ENCODE data around the gene EPX. TPM values are rescaled to one million over a fixed set of nuclear protein-coding genes. Genes with fewer than 3 reads are reported as not detected.
A peak's percentile ranks its signal among the peaks of the same experiment; 100 is the strongest.
"Not testable (repeated sequence)": the region's sequence is repeated elsewhere in the genome, so short reads cannot be mapped to it uniquely, and the experiment has no call there.

Gene EPX, protein sequence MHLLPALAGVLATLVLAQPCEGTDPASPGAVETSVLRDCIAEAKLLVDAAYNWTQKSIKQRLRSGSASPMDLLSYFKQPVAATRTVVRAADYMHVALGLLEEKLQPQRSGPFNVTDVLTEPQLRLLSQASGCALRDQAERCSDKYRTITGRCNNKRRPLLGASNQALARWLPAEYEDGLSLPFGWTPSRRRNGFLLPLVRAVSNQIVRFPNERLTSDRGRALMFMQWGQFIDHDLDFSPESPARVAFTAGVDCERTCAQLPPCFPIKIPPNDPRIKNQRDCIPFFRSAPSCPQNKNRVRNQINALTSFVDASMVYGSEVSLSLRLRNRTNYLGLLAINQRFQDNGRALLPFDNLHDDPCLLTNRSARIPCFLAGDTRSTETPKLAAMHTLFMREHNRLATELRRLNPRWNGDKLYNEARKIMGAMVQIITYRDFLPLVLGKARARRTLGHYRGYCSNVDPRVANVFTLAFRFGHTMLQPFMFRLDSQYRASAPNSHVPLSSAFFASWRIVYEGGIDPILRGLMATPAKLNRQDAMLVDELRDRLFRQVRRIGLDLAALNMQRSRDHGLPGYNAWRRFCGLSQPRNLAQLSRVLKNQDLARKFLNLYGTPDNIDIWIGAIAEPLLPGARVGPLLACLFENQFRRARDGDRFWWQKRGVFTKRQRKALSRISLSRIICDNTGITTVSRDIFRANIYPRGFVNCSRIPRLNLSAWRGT
- total RNA-seq (not detected), polyA plus RNA-seq (not detected)

DNA sequence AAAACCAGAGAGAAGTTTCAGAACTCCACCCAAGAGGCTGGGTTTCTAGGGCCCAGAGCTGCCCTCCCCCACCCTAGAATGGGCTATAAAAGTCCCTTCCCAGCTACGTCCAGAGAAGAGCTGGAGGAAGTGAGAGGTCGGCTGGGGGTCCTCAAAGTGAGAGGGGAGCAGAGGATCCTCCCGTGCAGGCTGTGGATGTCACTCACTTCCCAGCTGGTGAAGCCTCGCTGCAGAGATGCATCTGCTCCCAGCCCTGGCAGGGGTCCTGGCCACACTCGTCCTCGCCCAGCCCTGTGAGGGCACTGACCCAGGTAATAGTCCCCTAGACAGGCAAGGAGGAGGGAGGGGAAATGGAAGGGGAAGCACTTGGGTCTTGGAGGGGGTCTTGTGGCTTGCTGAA lies at the start of gene EPX:
EPX (plus strand) TSS at position 115 of the 400 bp plus-strand sequence; CDS start at position 236, 121 bp downstream.
- H3K4me1 ChIP-seq (ENCODE audit: insufficient read depth, low read length): no peaks in the 10 kb centered on the region
- no peak for DNase-seq
- Mint-ChIP-seq H3K4me3 (no peak within 1 kb of the TSS), H3K36me3 (no peaks in the 10 kb centered on the region), H3K4me1 (no peaks in the 10 kb centered on the region), H3K27ac (peak within 1 kb of the TSS in 1 of 8 donors; percentile 60), H3K9me3 (no peaks in the 10 kb centered on the region), H3K27me3 (peaks cover 14 to 40% of the 10 kb centered on the region in 2 donors)
- H3K36me3 ChIP-seq (ENCODE audit: insufficient read depth, low read length): no peaks in the 10 kb centered on the region
- no peak within 1 kb of the TSS for H3K27ac ChIP-seq (ENCODE audit: low read depth, low read length)
- ChIA-PET POLR2A (no interaction called here), CTCF (interaction anchor here (2.8 kb wide), 1 partner anchor 8 kb away, joined by 9 read pairs; no protein-coding TSS in a partner anchor)
- H3K9me3 ChIP-seq (ENCODE audit: low read length): no peaks in the 10 kb centered on the region
- H3K27me3 ChIP-seq (ENCODE audit: insufficient read depth, low read length, poor library complexity, severe bottlenecking): no peaks in the 10 kb centered on the region
- no peak within 1 kb of the TSS for H3K4me3 ChIP-seq (ENCODE audit: low read length)

DNA sequence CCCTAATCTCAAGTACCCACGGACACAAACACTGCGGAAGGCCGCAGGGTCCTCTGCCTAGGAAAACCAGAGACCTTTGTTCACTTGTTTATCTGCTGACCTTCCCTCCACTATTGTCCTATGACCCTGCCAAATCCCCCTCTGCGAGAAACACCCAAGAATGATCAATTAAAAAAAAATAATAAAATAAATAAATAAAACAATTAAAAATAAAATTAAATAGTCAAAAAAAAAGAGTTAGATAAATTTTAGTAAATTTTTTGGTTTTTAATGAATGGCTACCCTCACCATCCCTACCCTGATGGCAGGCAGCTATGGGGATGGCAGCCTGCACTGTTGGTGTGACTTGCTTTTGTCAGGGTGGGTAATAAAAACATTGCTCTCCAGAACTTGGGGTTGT lies 49.2 kb upstream of the EPX start:
- H3K36me3 ChIP-seq (ENCODE audit: insufficient read depth, low read length); H3K27me3 Mint-ChIP-seq; H3K4me3 ChIP-seq (ENCODE audit: low read length); H3K4me3 Mint-ChIP-seq; CTCF ChIA-PET; H3K27ac ChIP-seq (ENCODE audit: low read depth, low read length); POLR2A ChIA-PET; DNase-seq; H3K27ac Mint-ChIP-seq; H3K27me3 ChIP-seq (ENCODE audit: insufficient read depth, low read length, poor library complexity, severe bottlenecking); H3K4me1 ChIP-seq (ENCODE audit: insufficient read depth, low read length): not testable (repeated sequence)
- H3K36me3 Mint-ChIP-seq: peaks cover 6 to 47% (median 21%) of the 10 kb centered on the region in 3 donors
- H3K4me1 Mint-ChIP-seq: peaks cover 2 to 12% (median 4%) of the 10 kb centered on the region in 3 donors
- peaks cover 32 to 43% (median 37%) of the 10 kb centered on the region in 5 donors for H3K9me3 Mint-ChIP-seq
- H3K9me3 ChIP-seq (ENCODE audit: low read length): peaks cover 15% of the 10 kb centered on the region

DNA sequence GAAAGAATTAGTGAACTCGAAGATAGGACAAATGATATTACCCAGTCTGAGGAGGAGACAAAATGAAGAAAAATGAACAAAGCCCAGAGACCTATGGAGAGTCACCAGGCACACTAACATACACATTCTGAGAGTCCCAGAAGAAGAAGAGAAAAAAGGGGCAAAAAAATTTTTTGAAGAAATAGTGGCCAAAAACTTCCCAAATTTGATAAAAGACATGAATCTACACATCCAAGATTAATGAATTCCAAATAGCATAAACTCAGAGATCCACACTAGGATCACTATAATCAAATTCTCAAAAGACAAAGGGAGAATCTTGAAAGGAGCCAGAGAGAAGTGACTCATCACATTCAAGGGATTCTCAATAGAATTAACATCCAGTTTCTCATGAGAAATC lies 47.7 kb upstream of the EPX start:
- Mint-ChIP-seq H3K27ac (peak overlapping the region in 1 of 8 donors; percentile 61), H3K9me3 (peaks cover 32 to 46% (median 37%) of the 10 kb centered on the region in 5 donors), H3K27me3 (peaks cover 2 to 5% of the 10 kb centered on the region in 2 donors), H3K4me1 (peaks cover 5 to 23% (median 14%) of the 10 kb centered on the region in 3 donors), H3K4me3 (no peak overlapping the region), H3K36me3 (peaks cover 6 to 58% (median 21%) of the 10 kb centered on the region in 3 donors)
- Histone ChIP-seq H3K36me3 (ENCODE audit: insufficient read depth, low read length) (no peaks in the 10 kb centered on the region), H3K4me3 (ENCODE audit: low read length) (no peak overlapping the region), H3K4me1 (ENCODE audit: insufficient read depth, low read length) (no peaks in the 10 kb centered on the region), H3K27me3 (ENCODE audit: insufficient read depth, low read length, poor library complexity, severe bottlenecking) (no peaks in the 10 kb centered on the region), H3K9me3 (ENCODE audit: low read length) (peaks cover 15% of the 10 kb centered on the region), H3K27ac (ENCODE audit: low read depth, low read length) (no peak overlapping the region)
- ChIA-PET CTCF (interaction anchor here (1.0 kb wide), 1 partner anchor 9 kb away, joined by 3 read pairs; no protein-coding TSS in a partner anchor), POLR2A (no interaction called here)
- no peak for DNase-seq

DNA sequence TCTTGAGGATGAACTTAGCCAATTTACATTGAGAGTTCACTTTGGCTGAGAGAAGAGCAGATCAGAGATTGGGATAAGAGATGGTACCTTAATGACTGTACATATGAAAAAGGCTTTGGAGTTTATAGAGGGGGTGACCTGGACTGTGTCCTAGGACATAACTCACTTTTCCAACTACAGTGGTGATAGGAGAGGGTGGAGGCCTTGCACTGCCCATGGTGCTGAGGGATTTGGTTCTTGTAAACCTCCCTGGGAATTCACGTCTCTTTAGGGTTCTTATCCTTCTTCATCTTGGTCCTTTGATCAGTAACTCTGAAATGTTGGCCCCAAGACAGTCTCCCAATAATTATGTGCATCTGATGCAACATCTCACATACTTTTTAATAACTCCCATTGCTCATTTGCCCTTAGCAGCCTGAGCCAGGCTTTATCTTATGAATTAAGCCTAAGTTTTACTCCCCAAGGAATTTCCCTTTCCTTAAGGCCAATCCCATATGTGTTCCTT lies 44.5 kb upstream of the EPX start, which contains the start of gene OR4D1:
OR4D1 (plus strand) TSS at position 455 of the 505 bp plus-strand sequence. CDS start 6,770 bp downstream, outside the sequence.
- Histone ChIP-seq H3K36me3 (ENCODE audit: insufficient read depth, low read length) (no peaks in the 10 kb centered on the region), H3K27ac (ENCODE audit: low read depth, low read length) (no peak within 1 kb of the TSS), H3K9me3 (ENCODE audit: low read length) (peaks cover 15% of the 10 kb centered on the region), H3K4me3 (ENCODE audit: low read length) (no peak within 1 kb of the TSS), H3K4me1 (ENCODE audit: insufficient read depth, low read length) (peaks cover 19% of the 10 kb centered on the region), H3K27me3 (ENCODE audit: insufficient read depth, low read length, poor library complexity, severe bottlenecking) (no peaks in the 10 kb centered on the region)
- CTCF ChIA-PET: interaction anchor here (0.6 to 1.4 kb wide), 2 partner anchors 9 to 12 kb away, joined by 3 read pairs; no protein-coding TSS in a partner anchor
- H3K4me3 Mint-ChIP-seq: no peak within 1 kb of the TSS
- peak within 1 kb of the TSS in 3 of 8 donors; percentile 13 to 28 (median 25) for H3K27ac Mint-ChIP-seq
- peaks cover 0 to 6% of the 10 kb centered on the region in 2 donors for H3K27me3 Mint-ChIP-seq
- POLR2A ChIA-PET: no interaction called here
- no peak for DNase-seq
- H3K4me1 Mint-ChIP-seq: peaks cover 28 to 48% (median 39%) of the 10 kb centered on the region in 3 donors
- peaks cover 9 to 72% (median 21%) of the 10 kb centered on the region in 3 donors for H3K36me3 Mint-ChIP-seq
- H3K9me3 Mint-ChIP-seq: peaks cover 33 to 45% (median 37%) of the 10 kb centered on the region in 5 donors

DNA sequence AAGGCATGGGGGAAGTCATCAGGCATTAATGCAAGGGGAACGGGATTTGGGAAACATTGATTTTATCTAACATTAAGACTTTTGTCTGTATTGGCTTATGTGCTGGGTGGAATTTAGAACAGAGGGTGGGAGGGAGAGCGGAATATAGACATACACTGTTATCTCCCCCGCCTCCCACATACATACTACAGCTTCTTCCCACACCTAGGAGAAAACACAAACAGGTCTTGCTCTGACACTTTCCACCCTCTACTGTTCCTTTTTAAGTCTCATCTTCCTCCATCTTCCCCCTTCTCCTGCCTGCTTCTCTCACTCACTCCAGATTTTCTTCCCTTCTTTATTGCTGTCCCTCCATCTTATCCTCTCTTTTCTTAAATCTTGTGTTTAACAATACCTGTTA lies 43.9 kb upstream of the EPX start:
- H3K4me1 ChIP-seq (ENCODE audit: insufficient read depth, low read length): peaks cover 25% of the 10 kb centered on the region

DNA sequence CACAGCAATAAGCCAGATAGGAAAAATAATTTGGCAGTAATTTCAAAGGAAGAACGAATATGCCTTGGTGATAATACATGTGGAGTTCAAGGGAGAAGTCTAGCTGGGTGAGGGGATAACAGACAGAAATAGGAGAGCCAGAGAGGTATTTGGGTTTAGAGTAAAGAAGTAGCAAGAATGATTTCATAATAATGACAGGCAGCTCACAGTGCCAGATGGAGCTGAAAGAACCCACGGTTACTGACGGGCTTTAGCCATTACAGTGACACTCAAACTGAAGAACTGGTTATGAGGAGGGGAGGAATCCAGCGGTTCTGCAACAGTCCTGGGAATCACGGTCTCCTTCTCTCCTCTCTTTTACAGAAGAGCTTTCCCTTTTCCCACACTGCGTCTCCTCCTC lies 42.1 kb upstream of the EPX start:
- no peak overlapping the region for H3K27ac ChIP-seq (ENCODE audit: low read depth, low read length)
- POLR2A ChIA-PET: no interaction called here
- Mint-ChIP-seq H3K4me3 (peak overlapping the region in 1 of 7 donors; percentile 21), H3K27me3 (peaks cover 0 to 4% of the 10 kb centered on the region in 2 donors), H3K27ac (peak overlapping the region in 5 of 8 donors; percentile 13 to 80 (median 48)), H3K36me3 (peaks cover 3 to 69% (median 11%) of the 10 kb centered on the region in 3 donors), H3K9me3 (peaks cover 16 to 32% (median 20%) of the 10 kb centered on the region in 5 donors), H3K4me1 (peaks cover 52 to 72% (median 63%) of the 10 kb centered on the region in 3 donors)
- H3K4me1 ChIP-seq (ENCODE audit: insufficient read depth, low read length): peaks cover 43% of the 10 kb centered on the region
- CTCF ChIA-PET: interaction anchor here (1.2 kb wide), 1 partner anchor 23 kb away, joined by 3 read pairs; no protein-coding TSS in a partner anchor
- H3K9me3 ChIP-seq (ENCODE audit: low read length): no peaks in the 10 kb centered on the region
- no peaks in the 10 kb centered on the region for H3K27me3 ChIP-seq (ENCODE audit: insufficient read depth, low read length, poor library complexity, severe bottlenecking)
- DNase-seq: no peak
- no peak overlapping the region for H3K4me3 ChIP-seq (ENCODE audit: low read length)
- H3K36me3 ChIP-seq (ENCODE audit: insufficient read depth, low read length): no peaks in the 10 kb centered on the region

More for the DNA sequence above, 43.9 kb upstream of the EPX start:
- H3K27ac Mint-ChIP-seq: peak overlapping the region in 2 of 8 donors; percentile 13 to 28
- Histone ChIP-seq H3K27me3 (ENCODE audit: insufficient read depth, low read length, poor library complexity, severe bottlenecking) (no peaks in the 10 kb centered on the region), H3K27ac (ENCODE audit: low read depth, low read length) (no peak overlapping the region), H3K9me3 (ENCODE audit: low read length) (peaks cover 15% of the 10 kb centered on the region), H3K4me3 (ENCODE audit: low read length) (no peak overlapping the region), H3K36me3 (ENCODE audit: insufficient read depth, low read length) (no peaks in the 10 kb centered on the region)
- no peak for DNase-seq
- H3K27me3 Mint-ChIP-seq: peaks cover 0 to 6% of the 10 kb centered on the region in 2 donors
- peaks cover 34 to 54% (median 46%) of the 10 kb centered on the region in 3 donors for H3K4me1 Mint-ChIP-seq
- peaks cover 32 to 44% (median 37%) of the 10 kb centered on the region in 5 donors for H3K9me3 Mint-ChIP-seq
- POLR2A ChIA-PET: no interaction called here
- CTCF ChIA-PET: interaction anchor here (1.3 to 1.4 kb wide), 2 partner anchors 13 to 24 kb away, joined by 3 read pairs; no protein-coding TSS in a partner anchor
- H3K36me3 Mint-ChIP-seq: peaks cover 9 to 73% (median 21%) of the 10 kb centered on the region in 3 donors
- no peak overlapping the region for H3K4me3 Mint-ChIP-seq

DNA sequence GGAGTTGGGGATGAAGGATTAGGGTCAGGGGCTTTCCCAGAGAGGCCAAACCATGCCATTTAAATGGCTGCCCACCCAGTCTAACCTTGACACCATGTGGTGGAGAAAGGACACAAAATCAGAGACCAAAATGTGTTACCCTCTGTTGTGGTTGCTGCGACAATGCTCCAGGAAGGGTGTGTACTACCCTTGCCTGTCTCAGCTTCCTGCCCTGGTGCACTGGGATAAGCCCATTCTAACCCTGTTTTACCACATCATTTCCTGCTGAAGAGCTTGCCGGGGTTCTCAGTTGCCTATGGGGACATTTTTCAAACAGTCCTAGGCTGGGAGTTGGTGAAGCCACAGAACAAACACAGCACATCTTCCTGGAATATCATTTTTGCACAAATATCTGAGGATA lies 39.5 kb upstream of the EPX start:
- Mint-ChIP-seq H3K4me3 (peak overlapping the region; percentile 54 to 79 (median 72)), H3K27me3 (peaks cover 0 to 3% of the 10 kb centered on the region in 2 donors), H3K4me1 (peaks cover 65 to 93% (median 84%) of the 10 kb centered on the region in 3 donors), H3K9me3 (peaks cover 0 to 10% (median 3%) of the 10 kb centered on the region in 5 donors), H3K36me3 (peaks cover 3 to 48% (median 5%) of the 10 kb centered on the region in 3 donors), H3K27ac (peak overlapping the region; percentile 91 to 99 (median 94))
- Histone ChIP-seq H3K27me3 (ENCODE audit: insufficient read depth, low read length, poor library complexity, severe bottlenecking) (no peaks in the 10 kb centered on the region), H3K27ac (ENCODE audit: low read depth, low read length) (peak overlapping the region; percentile 38), H3K36me3 (ENCODE audit: insufficient read depth, low read length) (no peaks in the 10 kb centered on the region), H3K4me1 (ENCODE audit: insufficient read depth, low read length) (peaks cover 57% of the 10 kb centered on the region), H3K4me3 (ENCODE audit: low read length) (peak overlapping the region; percentile 6), H3K9me3 (ENCODE audit: low read length) (no peaks in the 10 kb centered on the region)
- peak; percentile 33 to 85 (median 78) for DNase-seq
- POLR2A ChIA-PET: no interaction called here
- CTCF ChIA-PET: interaction anchor here (1.1 to 2.7 kb wide), 5 partner anchors 9 to 69 kb away, joined by 3 to 16 read pairs (median 6); no protein-coding TSS in a partner anchor
